ENCODE results near the gene TXNDC11. TPM values are rescaled to one million over a fixed set of nuclear protein-coding genes. Genes with fewer than 3 reads are reported as not detected.

TXNDC11 gene
- total RNA-seq, 6 donors from 2014 or later, result 81.2 to 148 (median 117) TPM

DNA sequence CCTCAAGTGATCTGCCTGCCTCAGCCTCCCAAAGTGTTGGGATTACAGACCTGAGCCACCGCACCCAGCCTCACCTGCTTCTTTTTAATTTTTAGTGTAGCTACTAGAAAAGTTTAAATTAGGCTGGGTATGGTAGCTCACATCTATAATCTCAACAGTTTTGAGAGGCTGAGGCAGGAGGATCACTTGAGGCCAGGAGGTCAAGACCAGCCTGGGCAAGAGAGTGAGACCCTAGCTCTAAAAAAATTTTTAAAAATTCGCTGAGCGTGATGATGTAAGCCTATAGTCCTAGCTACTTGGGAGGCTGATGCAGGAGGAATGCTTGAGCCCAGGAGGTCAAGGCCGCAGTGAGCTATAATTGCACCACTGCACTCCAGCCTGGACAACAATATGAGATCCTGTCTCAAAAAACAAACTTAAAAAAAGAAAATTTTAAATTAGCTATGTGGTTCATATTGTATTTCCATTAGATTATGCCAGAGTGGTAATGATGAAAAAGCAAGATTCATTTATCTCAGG lies 34.9 kb downstream of the TXNDC11 start:
- Histone ChIP-seq H3K4me1 (peaks cover 4 to 17% (median 10%) of the 10 kb centered on the region in 4 donors), H3K27ac (no peak overlapping the region), H3K27me3 (no peaks in the 10 kb centered on the region), H3K9me3 (no peaks in the 10 kb centered on the region), H3K4me3 (no peak overlapping the region), H3K36me3 (peaks cover 3 to 47% (median 30%) of the 10 kb centered on the region in 4 donors)
- DNase-seq, result no peak
- 96% methylated on average over 4 of the region's 4 CpGs for WGBS, 2 donors
- ATAC-seq (ENCODE audit: low FRiP score in 2 of 2), result no peak
- no peak for TF ChIP-seq POLR2AphosphoS5 (IDR thresholded peaks at IDR 0.05)
- no peak for TF ChIP-seq CTCF (IDR thresholded peaks at IDR 0.05)
- no peak for TF ChIP-seq EP300 (IDR thresholded peaks at IDR 0.05)

DNA sequence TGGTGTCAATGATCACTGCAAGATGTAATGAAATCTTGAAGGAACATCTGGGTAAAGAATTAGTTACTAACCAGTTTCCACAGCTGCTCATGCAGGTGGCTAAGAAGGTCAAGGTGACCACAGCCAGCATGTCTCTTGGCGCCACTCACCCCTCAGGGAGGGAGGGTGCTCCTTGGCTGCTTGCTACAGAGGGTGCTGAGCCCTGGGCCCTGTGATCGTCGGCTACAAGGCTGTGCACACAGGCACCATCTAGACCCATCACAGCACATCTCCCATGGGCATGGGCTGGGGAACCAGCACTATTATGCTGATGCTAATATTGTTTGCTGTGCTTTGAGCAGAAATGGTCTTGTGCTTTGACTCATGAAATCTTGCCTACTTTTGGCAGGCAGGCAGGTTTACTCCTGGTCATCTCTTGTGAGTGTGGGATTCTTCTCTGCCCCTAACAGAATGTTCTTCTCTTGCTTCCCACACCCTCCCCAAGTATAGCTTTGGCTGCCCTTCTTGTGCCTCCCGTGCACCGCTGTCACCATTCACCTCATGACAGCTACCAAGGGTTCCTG lies 36.4 kb downstream of the TXNDC11 start:
- no peak overlapping the region for H3K27ac ChIP-seq
- no peak for TF ChIP-seq EP300 (IDR thresholded peaks at IDR 0.05)
- TF ChIP-seq POLR2A (IDR thresholded peaks at IDR 0.05), result no peak
- no peak for TF ChIP-seq POLR2AphosphoS5 (IDR thresholded peaks at IDR 0.05)
- no peak for TF ChIP-seq CTCF (IDR thresholded peaks at IDR 0.05)
- no peak overlapping the region for H3K4me3 ChIP-seq
- ATAC-seq (ENCODE audit: low FRiP score in 2 of 2), result no peak
- H3K27me3 ChIP-seq, result no peaks in the 10 kb centered on the region
- 81 to 89% methylated on average over 4 to 5 of the region's 5 CpGs for WGBS, 2 donors
- no peak for DNase-seq
- H3K36me3 ChIP-seq, result peaks cover 3 to 52% (median 25%) of the 10 kb centered on the region in 4 donors
- no peaks in the 10 kb centered on the region for H3K9me3 ChIP-seq
- H3K4me1 ChIP-seq, result peaks cover 4 to 16% (median 7%) of the 10 kb centered on the region in 4 donors

GRCh38 chr16:11705311-11706025 lies 37.2 kb downstream of the TXNDC11 start:
- no peak for ATAC-seq (ENCODE audit: low FRiP score in 2 of 2)
- peaks cover 4 to 24% (median 9%) of the 10 kb centered on the region in 4 donors for H3K4me1 ChIP-seq
- WGBS, 2 donors, result 62 to 63% methylated on average over 6 of the region's 6 CpGs
- no peak overlapping the region for H3K4me3 ChIP-seq
- H3K27ac ChIP-seq, result no peak overlapping the region
- peaks cover 3 to 48% (median 21%) of the 10 kb centered on the region in 4 donors for H3K36me3 ChIP-seq
- TF ChIP-seq EP300 (IDR thresholded peaks at IDR 0.05) (no peak), POLR2A (IDR thresholded peaks at IDR 0.05) (no peak), CTCF (IDR thresholded peaks at IDR 0.05) (no peak), POLR2AphosphoS5 (IDR thresholded peaks at IDR 0.05) (no peak)
- no peaks in the 10 kb centered on the region for H3K9me3 ChIP-seq
- DNase-seq, result no peak
- no peaks in the 10 kb centered on the region for H3K27me3 ChIP-seq

GRCh38 chr16:11700264-11701029 lies 42.2 kb downstream of the TXNDC11 start:
- ATAC-seq (ENCODE audit: low FRiP score in 2 of 2) (peak in 1 of 2 donors; percentile 23), DNase-seq (no peak)
- Histone ChIP-seq H3K4me3 (no peak overlapping the region), H3K27ac (peak overlapping the region in 3 of 4 donors; percentile 40 to 62 (median 58)), H3K27me3 (no peaks in the 10 kb centered on the region), H3K9me3 (no peaks in the 10 kb centered on the region), H3K36me3 (peaks cover 10 to 73% (median 41%) of the 10 kb centered on the region in 4 donors), H3K4me1 (peaks cover 8 to 22% (median 12%) of the 10 kb centered on the region in 4 donors)
- 46 to 65% methylated on average over 9 of the region's 9 CpGs for WGBS, 2 donors
- TF ChIP-seq POLR2AphosphoS5 (IDR thresholded peaks at IDR 0.05) (no peak), EP300 (IDR thresholded peaks at IDR 0.05) (peak in 1 of 4 donors; percentile 63), POLR2A (IDR thresholded peaks at IDR 0.05) (no peak), CTCF (IDR thresholded peaks at IDR 0.05) (no peak)

All from upper lobe of left lung (tissue), 6 donors.